A549 (cell line): Measurements from ENCODE around the gene CXCR3. TPM values are rescaled to one million over a fixed set of nuclear protein-coding genes. Genes with fewer than 3 reads are reported as not detected.
"Not testable (repeated sequence)": the region's sequence is repeated elsewhere in the genome, so short reads cannot be mapped to it uniquely, and the experiment has no call there.

Source experiments
- ATAC-seq, 2 experiments: fragments of 200-7000 bp in 1 of 2; fragments of >200 bp in 1 of 2; cut with Nextera tagmentation in 1 of 2; cut with Tn5 transposase in 1 of 2; 3 replicates each; pipeline versions ENCODE4 v1.8.0 to v1.9.1; 2018 to 2020; ENCODE audit warnings: mild to moderate bottlenecking in 1 of 2, moderate library complexity in 1 of 2
- CTCF ChIA-PET: fragments of 300-600 bp; sonication (Branson Sonifier 250); formaldehyde crosslinking; extraction: SDS; loops from one replicate; lab custom pipeline; 2021; ENCODE audit warnings: antibody characterized with exemption, inconsistent platforms; lab: Yijun Ruan, JAX
- POLR2A ChIA-PET: fragments of 350-600 bp; formaldehyde crosslinking; extraction: SDS; loops from one replicate; lab custom pipeline; 2021; ENCODE audit warnings: antibody characterized with exemption, inconsistent platforms; lab: Yijun Ruan, JAX
- DNase-seq, 2 experiments: peaks; one replicate each; pipeline versions ENCODE4 v3.0.0 to v3.0.0-alpha.2; 2011 to 2016; ENCODE audit warnings: low read depth in 1 of 2, low spot score in 1 of 2
- FAIRE-seq: peaks from 2 replicates; lab custom pipeline; 2011; peaks lifted over from hg19 to GRCh38; lab: Jason Lieb, UNC
- H3K27ac ChIP-seq, 2 experiments: fragments of >200 bp; sonication (Bioruptor Twin); formaldehyde crosslinking; 3 replicates each; pipeline ENCODE4 v1.5.1; 2016 to 2017
- H3K4me1 ChIP-seq: fragments of >200 bp; sonication (Bioruptor Twin); formaldehyde crosslinking; 3 replicates; pipeline ENCODE4 v1.6.1; 2016
- H3K4me2 ChIP-seq: fragments of >200 bp; sonication (Bioruptor Twin); formaldehyde crosslinking; 3 replicates; pipeline ENCODE4 v1.6.1; 2016
- H3K4me3 ChIP-seq: fragments of >200 bp; sonication (Bioruptor Twin); formaldehyde crosslinking; 3 replicates; pipeline ENCODE4 v1.5.1; 2016
- H3K9me3 ChIP-seq: fragments of >200 bp; sonication (Bioruptor Twin); formaldehyde crosslinking; 3 replicates; pipeline ENCODE4 v1.6.1; 2016
- CBX8 ChIP-seq: fragments of 200-600 bp; sonication (generic); IDR thresholded peaks from 2 replicates; pipeline ENCODE4 v1.6.1; 2016
- EP300 ChIP-seq, 2 experiments: fragments of >200 bp; sonication (Bioruptor Twin); formaldehyde crosslinking; IDR thresholded peaks; 2 replicates in 1 of 2; 3 replicates in 1 of 2; pipeline ENCODE4 v1.6.1; 2016 to 2017
- ESRRA ChIP-seq: fragments of 150-350 bp; IDR thresholded peaks from 2 replicates; pipeline ENCODE4 v1.6.1; 2014; ENCODE audit warnings: mild to moderate bottlenecking, low read length, borderline replicate concordance
- FOSL2 ChIP-seq, 2 experiments: fragments of 450-650 bp in 1 of 2; fragments of >200 bp in 1 of 2; sonication (Bioruptor Twin) in 1 of 2; formaldehyde crosslinking; IDR thresholded peaks; 2 replicates each; pipeline versions ENCODE4 v1.5.0 to v1.6.1; 2016 to 2020; ENCODE audit warnings: mild to moderate bottlenecking in 1 of 2, moderate library complexity in 1 of 2
- HDAC2 ChIP-seq: fragments of 200-600 bp; sonication (generic); IDR thresholded peaks from 2 replicates; pipeline ENCODE4 v1.6.1; 2016
- HOXA7 ChIP-seq: fragments of 250-450 bp; sonication (Bioruptor Pico); IDR thresholded peaks from 2 replicates; pipeline ENCODE4 v1.5.0; 2020; ENCODE audit warnings: mild to moderate bottlenecking, moderate library complexity
- JUNB ChIP-seq: fragments of >200 bp; sonication (Bioruptor Twin); formaldehyde crosslinking; IDR thresholded peaks from 2 replicates; pipeline ENCODE4 v1.6.1; 2016
- KDM1A ChIP-seq: fragments of 200-600 bp; sonication (generic); IDR thresholded peaks from 2 replicates; pipeline ENCODE4 v1.6.1; 2016; ENCODE audit warnings: low read depth, mild to moderate bottlenecking
- KDM5A ChIP-seq: fragments of 200-600 bp; sonication (generic); IDR thresholded peaks from 2 replicates; pipeline ENCODE4 v1.6.1; 2016; ENCODE audit warnings: antibody characterized with exemption, mild to moderate bottlenecking
- MAZ ChIP-seq: fragments of 150-350 bp; IDR thresholded peaks from 2 replicates; pipeline ENCODE4 v1.6.1; 2014; ENCODE audit warnings: antibody characterized with exemption, low read depth, low read length, borderline replicate concordance
- NR3C1 ChIP-seq: fragments of >200 bp; sonication (Bioruptor Twin); formaldehyde crosslinking; IDR thresholded peaks from 3 replicates; pipeline ENCODE4 v1.6.1; 2017
- POLR2A ChIP-seq: IDR thresholded peaks from 2 replicates; pipeline ENCODE4 v1.6.1; 2012; ENCODE audit warnings: mild to moderate bottlenecking, low read length
- ZFP36 ChIP-seq: fragments of 450-650 bp; IDR thresholded peaks from 2 replicates; pipeline ENCODE4 v1.6.1; 2014; ENCODE audit warnings: borderline replicate concordance; ENCODE audit not compliant: partially characterized antibody
- WGBS: methylation state at CpG from one replicate; pipeline ENCODE4 v1.1.6; 2017; ENCODE audit errors: missing lambda C conversion rate; 5-methylcytosine and 5-hydroxymethylcytosine counted together
- polyA plus RNA-seq, 4 experiments: library from polyadenylated mRNA; depleted of rRNA in 3 of 4; stranded (reverse); fragments of >200 nt; fragmentation: RNase III in 1 of 4; extraction: RNeasy Plus Mini Kit Qiagen cat#74134 plus additional on column Dnase treatment in 1 of 4; gene quantifications; 2 replicates in 3 of 4; 3 replicates in 1 of 4; pipeline ENCODE4 v1.2.3, GENCODE V29; 2011 to 2017
- TF ChIP-seq, protein P1 (sequence below): IDR thresholded peaks from 2 replicates; pipeline ENCODE4 v1.6.1; 2012
- TF ChIP-seq, protein P2 (sequence below): IDR thresholded peaks from 2 replicates; pipeline ENCODE4 v1.6.1; 2012
- TF ChIP-seq, protein P3 (sequence below): fragments of >200 bp; sonication (Bioruptor Twin); formaldehyde crosslinking; IDR thresholded peaks from 2 replicates; pipeline ENCODE4 v1.6.1; 2016
- TF ChIP-seq, protein P4 (sequence below): fragments of 150-350 bp; IDR thresholded peaks from 2 replicates; pipeline ENCODE4 v1.6.1; 2014; ENCODE audit warnings: low read depth, mild to moderate bottlenecking, low read length
- TF ChIP-seq, protein P5 (sequence below): IDR thresholded peaks from 2 replicates; pipeline ENCODE4 v1.6.1; 2012; ENCODE audit warnings: low read depth, borderline replicate concordance

The CXCR3 gene
- polyA plus RNA-seq, 2 of the 4 experiments (the other 2 are of a cell fraction): not detected

DNA sequence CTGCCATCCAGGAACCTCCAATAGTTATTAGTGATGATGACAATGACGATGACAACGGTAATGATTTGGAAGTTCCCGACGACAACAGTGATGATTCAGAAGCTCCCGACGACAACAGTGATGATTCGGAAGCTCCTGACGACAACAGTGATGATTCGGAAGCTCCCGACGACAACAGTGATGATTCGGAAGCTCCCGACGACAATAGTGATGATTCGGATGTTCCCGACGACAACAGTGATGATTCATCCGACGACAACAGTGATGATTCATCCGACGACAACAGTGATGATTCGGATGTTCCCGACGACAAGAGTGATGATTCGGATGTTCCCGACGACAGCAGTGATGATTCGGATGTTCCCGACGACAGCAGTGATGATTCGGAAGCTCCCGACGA is 14.7 kb downstream of the CXCR3 start:
- no peak for ATAC-seq
- WGBS: 73% methylated on average over 33 of the region's 33 CpGs
- CTCF ChIA-PET: no interaction called here
- FAIRE-seq: peak; percentile 43
- no peak overlapping the region for H3K27ac ChIP-seq
- DNase-seq: peak in 1 of 2 experiments; percentile 36
- peaks cover 7% of the 10 kb centered on the region; the same call in 1 of the 3 replicates for H3K9me3 ChIP-seq
- TF ChIP-seq NR3C1 (no peak), FOSL2 (IDR thresholded peaks at IDR 0.05) (no peak), FOSL2 (CRISPR knock-in tag; IDR thresholded peaks at IDR 0.05) (peak; percentile 67)
- no peak overlapping the region for H3K4me3 ChIP-seq
- H3K4me1 ChIP-seq: no peaks in the 10 kb centered on the region
- no peak overlapping the region for H3K4me2 ChIP-seq
- POLR2A ChIA-PET: no interaction called here

DNA sequence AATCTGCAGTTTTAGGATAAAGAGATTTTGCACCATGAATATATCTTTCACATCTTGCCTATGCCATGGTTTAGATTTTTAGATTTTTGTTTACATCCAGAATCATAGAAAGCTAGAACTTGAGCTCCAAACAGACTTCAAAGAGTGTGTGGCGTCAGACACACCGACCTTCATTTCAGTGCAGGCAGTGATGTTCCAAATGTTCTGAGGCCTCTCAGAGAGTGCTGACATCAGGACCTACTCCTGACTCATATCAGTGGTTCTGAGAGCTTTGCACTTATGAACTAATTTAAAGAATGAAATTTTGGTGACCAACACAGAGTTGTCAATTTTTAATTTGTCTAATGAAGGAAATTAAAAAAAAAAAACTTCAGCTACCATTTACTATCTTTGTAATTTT is 18.3 kb downstream of the CXCR3 start:
- WGBS: 95% methylated on average over 2 of the region's 2 CpGs

DNA sequence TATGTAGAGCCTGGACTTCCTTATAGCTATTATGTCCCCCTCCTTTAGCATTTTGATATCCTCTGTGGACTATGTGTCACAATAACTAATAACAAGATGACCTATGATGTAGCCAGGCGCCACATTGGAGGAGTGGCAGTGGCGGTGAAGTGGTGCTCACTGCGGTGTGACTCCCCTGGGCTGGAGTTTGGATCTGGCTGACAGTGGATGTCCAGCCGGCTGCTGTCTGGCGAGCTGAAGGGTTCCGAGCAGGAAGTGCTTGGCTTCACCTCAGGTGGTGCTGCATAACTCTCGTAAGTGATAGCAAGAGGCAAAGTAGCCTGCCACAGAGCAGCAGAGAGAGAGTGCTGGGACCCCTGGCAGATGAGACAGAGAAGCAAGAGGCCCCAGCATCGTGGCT is 25.1 kb downstream of the CXCR3 start:
- H3K27ac ChIP-seq, CTCF ChIA-PET, POLR2A ChIA-PET, H3K9me3 ChIP-seq, DNase-seq, ATAC-seq, H3K4me2 ChIP-seq, H3K4me3 ChIP-seq, FAIRE-seq, H3K4me1 ChIP-seq: not testable (repeated sequence)
- 100% methylated on average over 1 of the region's 8 CpGs for WGBS

More for the DNA sequence above, 18.3 kb downstream of the CXCR3 start:
- CTCF ChIA-PET: no interaction called here
- H3K27ac ChIP-seq: no peak overlapping the region
- no peak for DNase-seq
- TF ChIP-seq, protein P1, sequence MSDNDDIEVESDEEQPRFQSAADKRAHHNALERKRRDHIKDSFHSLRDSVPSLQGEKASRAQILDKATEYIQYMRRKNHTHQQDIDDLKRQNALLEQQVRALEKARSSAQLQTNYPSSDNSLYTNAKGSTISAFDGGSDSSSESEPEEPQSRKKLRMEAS: no peak
- TF ChIP-seq ESRRA: no peak
- TF ChIP-seq KDM5A: no peak
- no peak for TF ChIP-seq EP300 (IDR thresholded peaks at IDR 0.05)
- no peak for TF ChIP-seq HOXA7 (CRISPR knock-in tag)
- no peak for TF ChIP-seq CBX8
- TF ChIP-seq, protein P2, sequence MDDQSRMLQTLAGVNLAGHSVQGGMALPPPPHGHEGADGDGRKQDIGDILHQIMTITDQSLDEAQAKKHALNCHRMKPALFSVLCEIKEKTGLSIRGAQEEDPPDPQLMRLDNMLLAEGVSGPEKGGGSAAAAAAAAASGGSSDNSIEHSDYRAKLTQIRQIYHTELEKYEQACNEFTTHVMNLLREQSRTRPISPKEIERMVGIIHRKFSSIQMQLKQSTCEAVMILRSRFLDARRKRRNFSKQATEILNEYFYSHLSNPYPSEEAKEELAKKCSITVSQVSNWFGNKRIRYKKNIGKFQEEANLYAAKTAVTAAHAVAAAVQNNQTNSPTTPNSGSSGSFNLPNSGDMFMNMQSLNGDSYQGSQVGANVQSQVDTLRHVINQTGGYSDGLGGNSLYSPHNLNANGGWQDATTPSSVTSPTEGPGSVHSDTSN: no peak
- no peak for TF ChIP-seq JUNB
- TF ChIP-seq, protein P3, sequence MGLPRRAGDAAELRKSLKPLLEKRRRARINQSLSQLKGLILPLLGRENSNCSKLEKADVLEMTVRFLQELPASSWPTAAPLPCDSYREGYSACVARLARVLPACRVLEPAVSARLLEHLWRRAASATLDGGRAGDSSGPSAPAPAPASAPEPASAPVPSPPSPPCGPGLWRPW: no peak
- TF ChIP-seq, protein P4, sequence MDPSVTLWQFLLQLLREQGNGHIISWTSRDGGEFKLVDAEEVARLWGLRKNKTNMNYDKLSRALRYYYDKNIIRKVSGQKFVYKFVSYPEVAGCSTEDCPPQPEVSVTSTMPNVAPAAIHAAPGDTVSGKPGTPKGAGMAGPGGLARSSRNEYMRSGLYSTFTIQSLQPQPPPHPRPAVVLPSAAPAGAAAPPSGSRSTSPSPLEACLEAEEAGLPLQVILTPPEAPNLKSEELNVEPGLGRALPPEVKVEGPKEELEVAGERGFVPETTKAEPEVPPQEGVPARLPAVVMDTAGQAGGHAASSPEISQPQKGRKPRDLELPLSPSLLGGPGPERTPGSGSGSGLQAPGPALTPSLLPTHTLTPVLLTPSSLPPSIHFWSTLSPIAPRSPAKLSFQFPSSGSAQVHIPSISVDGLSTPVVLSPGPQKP: no peak
- no peak for TF ChIP-seq POLR2A
- TF ChIP-seq KDM1A: no peak
- TF ChIP-seq, all 56 proteins: peak for 0
- FAIRE-seq: no peak
- Histone ChIP-seq H3K4me3 (no peak overlapping the region), H3K4me2 (no peak overlapping the region), H3K9me3 (peaks cover 7% of the 10 kb centered on the region; the same call in 1 of the 3 replicates), H3K4me1 (no peaks in the 10 kb centered on the region)
- no peak for ATAC-seq
- POLR2A ChIA-PET: no interaction called here

GRCh38 chrX:71586929-71587328 is 31.4 kb downstream of the CXCR3 start:
- DNase-seq: no peak
- Histone ChIP-seq H3K9me3 (no peaks in the 10 kb centered on the region), H3K4me1 (no peaks in the 10 kb centered on the region), H3K27ac (no peak overlapping the region), H3K4me3 (no peak overlapping the region), H3K4me2 (no peak overlapping the region)
- FAIRE-seq: no peak
- POLR2A ChIA-PET: no interaction called here
- TF ChIP-seq EP300 (IDR thresholded peaks at IDR 0.05) (no peak), ESRRA (no peak), ZFP36 (no peak), HDAC2 (no peak), MAZ (no peak)
- TF ChIP-seq, protein P5, sequence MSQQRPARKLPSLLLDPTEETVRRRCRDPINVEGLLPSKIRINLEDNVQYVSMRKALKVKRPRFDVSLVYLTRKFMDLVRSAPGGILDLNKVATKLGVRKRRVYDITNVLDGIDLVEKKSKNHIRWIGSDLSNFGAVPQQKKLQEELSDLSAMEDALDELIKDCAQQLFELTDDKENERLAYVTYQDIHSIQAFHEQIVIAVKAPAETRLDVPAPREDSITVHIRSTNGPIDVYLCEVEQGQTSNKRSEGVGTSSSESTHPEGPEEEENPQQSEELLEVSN: no peak
- no peak for ATAC-seq
- CTCF ChIA-PET: no interaction called here
- 90% methylated on average over 2 of the region's 2 CpGs for WGBS
